Colonic mucosa (tissue), 4 donors: Measurements from ENCODE around the gene MGAM2. TPM values are rescaled to one million over a fixed set of nuclear protein-coding genes. Genes with fewer than 3 reads are reported as not detected.
A peak's percentile ranks its signal among the peaks of the same experiment; 100 is the strongest.

Source experiments
- DNase-seq: peaks from one replicate; pipeline ENCODE4 v3.0.0-alpha.2; 2020
- H3K27ac ChIP-seq: fragments of 200-600 bp; one replicate; pipeline ENCODE4 v1.8.0; 2021
- H3K27me3 ChIP-seq: fragments of 200-600 bp; one replicate; pipeline ENCODE4 v1.8.0; 2021
- H3K36me3 ChIP-seq: fragments of 200-600 bp; one replicate; pipeline ENCODE4 v1.8.0; 2021
- H3K4me1 ChIP-seq: fragments of 200-600 bp; one replicate; pipeline ENCODE4 v1.8.0; 2021; ENCODE audit warnings: mild to moderate bottlenecking
- H3K4me3 ChIP-seq: fragments of 200-600 bp; one replicate; pipeline ENCODE4 v1.8.0; 2021
- H3K9ac ChIP-seq, 2 donors: one replicate each; pipeline ENCODE4 v1.7.0; 2013; ENCODE audit warnings: control low read depth in 2 of 2, low read depth in 2 of 2, low read length in 2 of 2
- H3K9me3 ChIP-seq: fragments of 200-600 bp; one replicate; pipeline ENCODE4 v1.8.0; 2021
- intact Hi-C: fragments of 100-400 bp; cut with DNase I; formaldehyde crosslinking; loops from one replicate; pipeline ENCODE4 v1.14.1; 2022
- total RNA-seq, 2 donors: library from RNA; stranded (reverse); fragmentation: NEBNext Ultra II Directional in 1 of 2; extraction: Animal tissue kit (Norgen Biotek cat#: 25700) in 1 of 2; gene quantifications; one replicate each; pipeline ENCODE4 v1.2.1, GENCODE V29; 2021
- TF ChIP-seq, protein P1 (sequence below): fragments of 200-600 bp; IDR thresholded peaks from one replicate; pipeline ENCODE4 v1.8.0; 2022; ENCODE audit warnings: antibody characterized with exemption, mild to moderate bottlenecking
- donor health status: healthy.
- donor health status: DM: no; HTN: no; CAD: no.
- donor health status: DM: no; HTN: no; CAD: no.

The MGAM2 gene
- 10 to 100 TPM in 1 of 2 donors, 1 to 10 TPM in 1; 7.5 to 26.4 TPM for total RNA-seq

GRCh38 chr7:142111499-142111898 is at the start of gene MGAM2:
Gene MGAM2 (plus strand): TSS chr7:142111718. CDS start chr7:142116874, 5,156 bp downstream.
- intact Hi-C loops = loop anchor here (5.0 kb wide), 1 partner anchor 36 kb away; no protein-coding TSS in a partner anchor
- Histone ChIP-seq H3K4me1 (no peaks in the 10 kb centered on the region), H3K36me3 (no peaks in the 10 kb centered on the region), H3K9me3 (no peaks in the 10 kb centered on the region), H3K27me3 (no peaks in the 10 kb centered on the region), H3K4me3 (no peak within 1 kb of the TSS), H3K27ac (no peak within 1 kb of the TSS), H3K9ac (peak within 1 kb of the TSS in 1 of 2 donors; percentile 1)
- TF ChIP-seq, protein P1, sequence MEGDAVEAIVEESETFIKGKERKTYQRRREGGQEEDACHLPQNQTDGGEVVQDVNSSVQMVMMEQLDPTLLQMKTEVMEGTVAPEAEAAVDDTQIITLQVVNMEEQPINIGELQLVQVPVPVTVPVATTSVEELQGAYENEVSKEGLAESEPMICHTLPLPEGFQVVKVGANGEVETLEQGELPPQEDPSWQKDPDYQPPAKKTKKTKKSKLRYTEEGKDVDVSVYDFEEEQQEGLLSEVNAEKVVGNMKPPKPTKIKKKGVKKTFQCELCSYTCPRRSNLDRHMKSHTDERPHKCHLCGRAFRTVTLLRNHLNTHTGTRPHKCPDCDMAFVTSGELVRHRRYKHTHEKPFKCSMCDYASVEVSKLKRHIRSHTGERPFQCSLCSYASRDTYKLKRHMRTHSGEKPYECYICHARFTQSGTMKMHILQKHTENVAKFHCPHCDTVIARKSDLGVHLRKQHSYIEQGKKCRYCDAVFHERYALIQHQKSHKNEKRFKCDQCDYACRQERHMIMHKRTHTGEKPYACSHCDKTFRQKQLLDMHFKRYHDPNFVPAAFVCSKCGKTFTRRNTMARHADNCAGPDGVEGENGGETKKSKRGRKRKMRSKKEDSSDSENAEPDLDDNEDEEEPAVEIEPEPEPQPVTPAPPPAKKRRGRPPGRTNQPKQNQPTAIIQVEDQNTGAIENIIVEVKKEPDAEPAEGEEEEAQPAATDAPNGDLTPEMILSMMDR = no peak
- DNase-seq = peak; percentile 46

GRCh38 chr7:142063551-142064442 is 47.7 kb upstream of the MGAM2 start:
- Histone ChIP-seq H3K27ac (no peak overlapping the region), H3K9me3 (no peaks in the 10 kb centered on the region), H3K4me1 (no peaks in the 10 kb centered on the region), H3K36me3 (no peaks in the 10 kb centered on the region), H3K9ac (no peak overlapping the region), H3K27me3 (no peaks in the 10 kb centered on the region), H3K4me3 (no peak overlapping the region)
- DNase-seq = no peak
- TF ChIP-seq, protein P1 = no peak
- intact Hi-C loops = loop anchor here (2.0 kb wide), 1 partner anchor 31 kb away; no protein-coding TSS in a partner anchor

DNA sequence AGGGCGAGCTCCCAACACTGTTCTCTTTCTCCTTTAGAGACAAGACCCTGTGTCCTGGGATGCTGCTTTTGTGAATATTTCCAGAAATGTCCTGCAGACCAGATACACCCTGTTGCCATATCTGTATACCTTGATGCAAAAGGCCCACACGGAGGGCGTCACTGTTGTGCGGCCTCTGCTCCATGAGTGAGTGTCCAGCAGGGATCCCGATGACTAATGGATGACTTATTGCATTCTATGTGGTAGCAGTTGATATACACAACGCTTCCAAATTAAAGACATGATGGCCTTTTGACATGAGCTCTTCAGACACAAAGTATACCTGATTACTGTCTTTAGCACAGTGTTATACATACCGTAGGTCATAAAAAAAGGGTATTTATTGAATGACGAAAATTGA is 45.0 kb upstream of the MGAM2 start:
- H3K4me3 ChIP-seq = no peak overlapping the region
- TF ChIP-seq, protein P1 = no peak
- DNase-seq = no peak
- H3K4me1 ChIP-seq = no peaks in the 10 kb centered on the region
- H3K27me3 ChIP-seq = no peaks in the 10 kb centered on the region
- no peak overlapping the region for H3K9ac ChIP-seq
- no peak overlapping the region for H3K27ac ChIP-seq
- H3K9me3 ChIP-seq = no peaks in the 10 kb centered on the region
- no peaks in the 10 kb centered on the region for H3K36me3 ChIP-seq
- intact Hi-C loops = no loop called here

DNA sequence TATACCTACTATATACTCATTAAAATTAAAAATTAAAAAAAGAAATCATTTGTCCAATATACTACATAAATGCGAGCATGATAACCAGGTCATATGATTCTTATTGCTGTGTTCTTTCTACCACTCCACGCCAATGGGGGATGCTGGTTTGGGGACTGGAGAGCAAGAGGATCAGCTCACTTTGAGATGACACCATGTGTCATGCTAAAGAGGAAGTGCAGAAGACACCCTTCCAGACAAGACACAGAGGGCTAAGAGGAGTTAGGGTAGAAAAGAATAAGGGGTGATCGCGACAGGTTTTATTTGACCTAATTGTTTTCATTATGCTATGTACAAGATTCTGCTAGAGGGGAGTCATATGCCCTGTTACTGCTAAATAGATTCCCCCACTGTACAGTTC is 33.8 kb upstream of the MGAM2 start:
- no peaks in the 10 kb centered on the region for H3K9me3 ChIP-seq
- H3K27ac ChIP-seq = no peak overlapping the region
- no peak overlapping the region for H3K9ac ChIP-seq

GRCh38 chr7:142083605-142084004 is 27.9 kb upstream of the MGAM2 start:
- TF ChIP-seq, protein P1 = no peak
- no peaks in the 10 kb centered on the region for H3K36me3 ChIP-seq
- H3K9me3 ChIP-seq = no peaks in the 10 kb centered on the region
- no peaks in the 10 kb centered on the region for H3K4me1 ChIP-seq
- intact Hi-C loops = no loop called here
- H3K27me3 ChIP-seq = no peaks in the 10 kb centered on the region
- H3K9ac ChIP-seq = no peak overlapping the region
- H3K27ac ChIP-seq = no peak overlapping the region
- no peak overlapping the region for H3K4me3 ChIP-seq
- no peak for DNase-seq

More for the DNA sequence above, 33.8 kb upstream of the MGAM2 start:
- Histone ChIP-seq H3K4me3 (no peak overlapping the region), H3K27me3 (no peaks in the 10 kb centered on the region), H3K36me3 (no peaks in the 10 kb centered on the region), H3K4me1 (no peaks in the 10 kb centered on the region)
- no peak for DNase-seq
- TF ChIP-seq, protein P1 = no peak
- intact Hi-C loops = no loop called here
